ENCODE results near the gene GNB1L.

Gene GNB1L

GRCh38 chr22:19761725-19762567, 92.7 kb downstream of the GNB1L start:
- TF ChIP-seq ZFP3 (CRISPR knock-in tag; IDR thresholded peaks at IDR 0.05) (no peak), CSDC2 (CRISPR knock-in tag; IDR thresholded peaks at IDR 0.05) (no peak), RARB (CRISPR knock-in tag; IDR thresholded peaks at IDR 0.05) (no peak), BACH2 (CRISPR knock-in tag; IDR thresholded peaks at IDR 0.05; ENCODE audit: borderline replicate concordance) (no peak), OSR1 (CRISPR knock-in tag; IDR thresholded peaks at IDR 0.05) (no peak), SNAI2 (CRISPR knock-in tag; IDR thresholded peaks at IDR 0.05) (no peak), TOX (CRISPR knock-in tag; IDR thresholded peaks at IDR 0.05; ENCODE audit: borderline replicate concordance) (no peak), PATZ1 (CRISPR knock-in tag; IDR thresholded peaks at IDR 0.05; ENCODE audit: borderline replicate concordance) (no peak), ESRRG (CRISPR knock-in tag; IDR thresholded peaks at IDR 0.05) (no peak), TCF4 (CRISPR knock-in tag; IDR thresholded peaks at IDR 0.05; ENCODE audit: borderline replicate concordance) (no peak), ZFP30 (CRISPR knock-in tag; IDR thresholded peaks at IDR 0.05) (no peak), GLIS3 (CRISPR knock-in tag; IDR thresholded peaks at IDR 0.05) (no peak), ISL1 (CRISPR knock-in tag; IDR thresholded peaks at IDR 0.05) (no peak)
- no peak for ATAC-seq

- no peak for ATAC-seq
- TF ChIP-seq OSR1 (CRISPR knock-in tag; IDR thresholded peaks at IDR 0.05) (no peak), PPARA (CRISPR knock-in tag; IDR thresholded peaks at IDR 0.05; ENCODE audit: borderline replicate concordance) (no peak), ZNF70 (CRISPR knock-in tag; IDR thresholded peaks at IDR 0.05) (no peak), TOX (CRISPR knock-in tag; IDR thresholded peaks at IDR 0.05; ENCODE audit: borderline replicate concordance) (no peak), ZFP30 (CRISPR knock-in tag; IDR thresholded peaks at IDR 0.05) (no peak)
Measured at GRCh38 chr22:19760951-19761724, 93.5 kb downstream of the GNB1L start.

- ATAC-seq: no peak
- TF ChIP-seq ARNTL (CRISPR knock-in tag; IDR thresholded peaks at IDR 0.05; ENCODE audit: borderline replicate concordance, low read depth) (no peak), ZNF70 (CRISPR knock-in tag; IDR thresholded peaks at IDR 0.05) (no peak), ESRRG (CRISPR knock-in tag; IDR thresholded peaks at IDR 0.05) (no peak), ZNF565 (CRISPR knock-in tag; conservative IDR thresholded peaks at IDR 0.05; ENCODE audit: low read depth) (no peak), ZFP3 (CRISPR knock-in tag; IDR thresholded peaks at IDR 0.05) (no peak), OSR1 (CRISPR knock-in tag; IDR thresholded peaks at IDR 0.05) (no peak), CSRNP3 (CRISPR knock-in tag; IDR thresholded peaks at IDR 0.05) (no peak), SNAI2 (CRISPR knock-in tag; IDR thresholded peaks at IDR 0.05) (no peak), CREB5 (CRISPR knock-in tag; IDR thresholded peaks at IDR 0.05; ENCODE audit: low read depth) (no peak), RARB (CRISPR knock-in tag; IDR thresholded peaks at IDR 0.05) (no peak), ISL1 (CRISPR knock-in tag; IDR thresholded peaks at IDR 0.05) (no peak)
Measured at GRCh38 chr22:19760058-19760950, 94.4 kb downstream of the GNB1L start, which contains the start of gene TBX1. Gene TBX1, plus strand, starts transcription at chr22:19760778. Its CDS starts 66 bp downstream, at chr22:19760844.

- ATAC-seq: no peak
- TF ChIP-seq TOX (CRISPR knock-in tag; IDR thresholded peaks at IDR 0.05; ENCODE audit: borderline replicate concordance): no peak
- TF ChIP-seq OSR1 (CRISPR knock-in tag; IDR thresholded peaks at IDR 0.05): no peak
- no peak for TF ChIP-seq ZNF70 (CRISPR knock-in tag; IDR thresholded peaks at IDR 0.05)
- no peak for TF ChIP-seq ESRRG (CRISPR knock-in tag; IDR thresholded peaks at IDR 0.05)
Measured at GRCh38 chr22:19759427-19760057, 95.1 kb downstream of the GNB1L start.

All from SK-N-SH treated with all-trans-retinoic acid at 6 μM for 48 hours (cell line).